ENCODE measurements around the gene UTP20.
"Not testable (repeated sequence)": the region's sequence is repeated elsewhere in the genome, so short reads cannot be mapped to it uniquely, and the experiment has no call there.

Gene UTP20

DNA sequence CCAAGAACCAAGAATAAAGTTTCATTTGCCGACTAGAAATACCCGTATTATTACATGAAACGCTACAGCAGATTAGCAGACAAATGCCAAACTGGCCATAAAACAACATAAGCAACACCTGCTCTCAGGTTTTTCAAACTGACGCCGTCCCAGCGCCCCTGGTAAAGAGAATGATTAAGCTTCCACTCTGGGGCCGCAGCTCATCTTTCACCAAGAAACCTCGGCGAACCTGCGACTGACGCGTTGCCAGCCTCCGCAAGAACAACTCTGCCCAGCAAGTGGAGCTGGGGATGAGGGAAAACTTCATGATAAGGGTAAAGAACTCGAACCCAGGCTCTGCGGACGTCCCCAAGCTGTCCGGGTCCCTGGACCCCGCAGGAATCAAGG is 127.1 kb downstream of the UTP20 start:
- Histone ChIP-seq H3K27me3 (ENCODE audit: insufficient read depth, low read length, poor library complexity) (no peaks in the 10 kb centered on the region), H3K4me3 (ENCODE audit: low read depth in 1 of 2, low read length in 2 of 2) (peak overlapping the region; percentile 97), H3K27ac (ENCODE audit: low read length) (peak overlapping the region; percentile 98), H4K20me1 (ENCODE audit: insufficient read depth, low read length) (peaks cover 2% of the 10 kb centered on the region; the same call in 1 of the 2 replicates), H3K4me1 (ENCODE audit: insufficient read depth, low read length) (peaks cover 29% of the 10 kb centered on the region), H3K9me3 (ENCODE audit: insufficient read depth, low read length, severe bottlenecking) (no peaks in the 10 kb centered on the region), H3K9ac (ENCODE audit: low read depth, low read length) (peak overlapping the region; percentile 95), H2AFZ (ENCODE audit: low read depth, low read length) (peak overlapping the region; percentile 98), H3K4me2 (ENCODE audit: insufficient read depth, low read length) (peak overlapping the region; percentile 93), H3K36me3 (ENCODE audit: insufficient read depth, low read length) (peaks cover 14% of the 10 kb centered on the region), H3K79me2 (ENCODE audit: insufficient read depth, low read length) (peaks cover 56% of the 10 kb centered on the region)
- DNase-seq (no peak), ATAC-seq (ENCODE audit: insufficient read depth, low read depth) (peak; percentile 27)
- TF ChIP-seq CTCF (IDR thresholded peaks at IDR 0.05; ENCODE audit: borderline replicate concordance, extremely low read depth, low read length, poor library complexity, severe bottlenecking), result no peak
- TF ChIP-seq EZH2 (IDR thresholded peaks at IDR 0.05; ENCODE audit: borderline replicate concordance, low read depth, low read length, severe bottlenecking), result no peak

DNA sequence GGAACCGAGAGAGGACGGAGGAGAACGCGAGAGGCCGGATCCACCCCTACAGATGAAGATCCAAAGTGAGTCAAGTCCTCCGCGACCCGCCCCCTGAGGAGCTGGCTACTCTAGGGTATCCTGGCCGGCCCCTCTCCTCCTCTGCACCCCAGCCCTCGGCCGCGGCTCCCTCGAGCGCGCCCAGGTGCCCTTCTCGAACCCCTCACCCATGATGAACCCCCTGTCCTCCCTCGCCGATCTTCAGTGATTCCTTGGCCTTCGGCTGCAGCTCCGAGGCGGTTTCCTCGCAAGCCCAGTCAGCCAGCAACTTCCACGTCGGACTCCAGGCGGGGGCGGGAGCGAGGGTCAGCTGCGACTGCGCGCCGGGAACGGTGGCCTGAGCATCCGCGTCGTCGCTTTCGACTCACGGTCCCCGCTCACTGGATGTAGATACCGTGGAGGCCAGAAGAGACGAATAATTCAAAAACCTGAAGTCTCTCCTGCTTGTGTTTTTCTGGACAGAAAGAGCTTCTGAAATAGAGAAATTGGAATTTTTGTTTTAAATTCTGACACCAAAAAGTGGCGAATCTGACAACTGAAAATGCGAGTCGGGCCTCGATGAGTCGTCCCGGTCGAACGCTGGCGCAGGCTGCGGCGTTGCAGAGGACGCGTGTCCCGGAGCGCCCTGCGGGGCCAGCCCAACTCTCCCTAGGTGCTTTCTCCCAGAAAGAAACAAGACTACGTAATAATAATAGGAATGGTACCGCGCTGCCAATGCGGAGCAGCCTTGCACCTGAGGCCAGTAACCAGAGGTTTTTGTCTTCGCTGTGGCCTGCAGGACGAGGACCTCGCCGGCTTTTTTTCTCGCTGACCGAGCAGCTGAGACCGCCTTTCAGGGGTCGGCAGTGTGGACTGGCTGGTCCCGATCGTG is 127.8 kb downstream of the UTP20 start, which contains the start of gene ARL1:
ARL1 (minus strand) TSS at position 337 of the 910 bp plus-strand sequence; CDS start at position 210, 127 bp downstream.
- TF ChIP-seq EZH2 (IDR thresholded peaks at IDR 0.05; ENCODE audit: borderline replicate concordance, low read depth, low read length, severe bottlenecking) (no peak), CTCF (IDR thresholded peaks at IDR 0.05; ENCODE audit: borderline replicate concordance, extremely low read depth, low read length, poor library complexity, severe bottlenecking) (no peak)
- Histone ChIP-seq H3K9ac (ENCODE audit: low read depth, low read length) (peak within 1 kb of the TSS; percentile 95), H3K4me1 (ENCODE audit: insufficient read depth, low read length) (peaks cover 29% of the 10 kb centered on the region), H3K9me3 (ENCODE audit: insufficient read depth, low read length, severe bottlenecking) (no peaks in the 10 kb centered on the region), H3K4me2 (ENCODE audit: insufficient read depth, low read length) (peak within 1 kb of the TSS; percentile 93), H3K27me3 (ENCODE audit: insufficient read depth, low read length, poor library complexity) (no peaks in the 10 kb centered on the region), H3K36me3 (ENCODE audit: insufficient read depth, low read length) (peaks cover 8% of the 10 kb centered on the region), H4K20me1 (ENCODE audit: insufficient read depth, low read length) (peaks cover 2% of the 10 kb centered on the region; the same call in 1 of the 2 replicates), H3K79me2 (ENCODE audit: insufficient read depth, low read length) (peaks cover 52% of the 10 kb centered on the region), H2AFZ (ENCODE audit: low read depth, low read length) (peak within 1 kb of the TSS; percentile 98), H3K27ac (ENCODE audit: low read length) (peak within 1 kb of the TSS; percentile 98), H3K4me3 (ENCODE audit: low read depth in 1 of 2, low read length in 2 of 2) (peak within 1 kb of the TSS; percentile 97)
- peak; percentile 89 for ATAC-seq (ENCODE audit: insufficient read depth, low read depth)
- peak; percentile 81 for DNase-seq

DNA sequence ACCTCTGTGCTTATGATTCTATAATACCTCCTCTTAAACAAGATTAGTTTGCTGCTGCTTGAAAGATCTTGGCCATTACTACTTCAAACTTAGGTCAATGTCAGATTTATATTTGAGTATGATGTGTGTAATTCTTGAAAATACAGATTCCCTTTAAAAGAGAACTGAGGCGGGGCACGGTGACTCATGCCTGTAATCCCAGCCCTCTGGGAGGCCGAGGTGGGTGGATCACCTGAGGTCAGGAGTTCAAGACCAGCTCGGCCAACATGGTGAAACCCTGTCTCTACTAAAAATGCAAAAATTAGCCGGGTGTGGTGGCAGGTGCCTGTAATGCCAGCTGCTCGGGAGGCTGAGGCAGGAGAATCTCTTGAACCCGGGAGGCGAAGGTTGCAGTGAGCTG is 130.3 kb downstream of the UTP20 start:
- not testable (repeated sequence) for H3K36me3 ChIP-seq (ENCODE audit: insufficient read depth, low read length); DNase-seq; H3K4me3 ChIP-seq (ENCODE audit: low read depth in 1 of 2, low read length in 2 of 2); ATAC-seq (ENCODE audit: insufficient read depth, low read depth); H2AFZ ChIP-seq (ENCODE audit: low read depth, low read length); H3K9me3 ChIP-seq (ENCODE audit: insufficient read depth, low read length, severe bottlenecking); H3K27me3 ChIP-seq (ENCODE audit: insufficient read depth, low read length, poor library complexity); H3K4me2 ChIP-seq (ENCODE audit: insufficient read depth, low read length); H4K20me1 ChIP-seq (ENCODE audit: insufficient read depth, low read length); H3K27ac ChIP-seq (ENCODE audit: low read length); H3K9ac ChIP-seq (ENCODE audit: low read depth, low read length)
- peaks cover 33% of the 10 kb centered on the region for H3K79me2 ChIP-seq (ENCODE audit: insufficient read depth, low read length)
- H3K4me1 ChIP-seq (ENCODE audit: insufficient read depth, low read length), result peaks cover 29% of the 10 kb centered on the region

DNA sequence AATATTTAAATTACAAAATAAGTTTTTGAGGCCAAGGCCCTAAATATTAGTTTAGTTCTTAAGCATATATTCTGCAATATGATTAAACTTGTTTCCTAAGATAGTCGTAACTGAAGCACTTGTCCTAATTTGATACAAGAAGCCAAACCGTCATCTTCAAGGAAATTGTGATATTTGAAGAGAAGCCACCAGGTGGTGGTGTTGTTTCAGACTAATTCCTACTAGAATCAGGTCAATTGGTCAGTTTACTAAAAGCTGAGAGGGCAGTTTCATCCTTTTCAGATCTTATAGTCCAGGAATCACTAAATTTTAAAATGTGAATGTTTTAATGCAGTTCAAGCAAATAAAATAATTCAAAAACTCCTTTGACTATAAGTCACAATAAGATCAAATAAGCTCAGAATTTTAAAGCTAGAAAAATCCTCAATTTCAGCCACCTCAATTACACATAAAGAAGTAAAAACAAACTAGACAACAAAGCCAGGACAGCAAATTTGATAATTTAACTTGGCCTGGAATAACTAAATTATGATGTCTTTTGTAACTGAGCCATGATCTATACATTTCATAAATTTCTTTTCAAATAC is 134.7 kb downstream of the UTP20 start:
- Histone ChIP-seq H3K9ac (ENCODE audit: low read depth, low read length) (no peak overlapping the region), H3K27ac (ENCODE audit: low read length) (no peak overlapping the region), H3K4me1 (ENCODE audit: insufficient read depth, low read length) (no peaks in the 10 kb centered on the region), H3K27me3 (ENCODE audit: insufficient read depth, low read length, poor library complexity) (no peaks in the 10 kb centered on the region), H3K9me3 (ENCODE audit: insufficient read depth, low read length, severe bottlenecking) (no peaks in the 10 kb centered on the region), H3K36me3 (ENCODE audit: insufficient read depth, low read length) (no peaks in the 10 kb centered on the region), H3K4me3 (ENCODE audit: low read depth in 1 of 2, low read length in 2 of 2) (no peak overlapping the region), H2AFZ (ENCODE audit: low read depth, low read length) (no peak overlapping the region), H3K4me2 (ENCODE audit: insufficient read depth, low read length) (no peak overlapping the region), H4K20me1 (ENCODE audit: insufficient read depth, low read length) (no peaks in the 10 kb centered on the region), H3K79me2 (ENCODE audit: insufficient read depth, low read length) (no peaks in the 10 kb centered on the region)
- ATAC-seq (ENCODE audit: insufficient read depth, low read depth) (peak; percentile 39; the same call in 1 of the 3 replicates), DNase-seq (no peak)
- peak; percentile 71 for TF ChIP-seq CTCF (IDR thresholded peaks at IDR 0.05; ENCODE audit: borderline replicate concordance, extremely low read depth, low read length, poor library complexity, severe bottlenecking)
- no peak for TF ChIP-seq EZH2 (IDR thresholded peaks at IDR 0.05; ENCODE audit: borderline replicate concordance, low read depth, low read length, severe bottlenecking)
